ENCODE results near the gene SLC16A8. TPM values are rescaled to one million over a fixed set of nuclear protein-coding genes. Genes with fewer than 3 reads are reported as not detected.

Gene SLC16A8
- total and polyA plus RNA-seq, 9 donors: 0.39 to 0.52 TPM; not detected in 7

DNA sequence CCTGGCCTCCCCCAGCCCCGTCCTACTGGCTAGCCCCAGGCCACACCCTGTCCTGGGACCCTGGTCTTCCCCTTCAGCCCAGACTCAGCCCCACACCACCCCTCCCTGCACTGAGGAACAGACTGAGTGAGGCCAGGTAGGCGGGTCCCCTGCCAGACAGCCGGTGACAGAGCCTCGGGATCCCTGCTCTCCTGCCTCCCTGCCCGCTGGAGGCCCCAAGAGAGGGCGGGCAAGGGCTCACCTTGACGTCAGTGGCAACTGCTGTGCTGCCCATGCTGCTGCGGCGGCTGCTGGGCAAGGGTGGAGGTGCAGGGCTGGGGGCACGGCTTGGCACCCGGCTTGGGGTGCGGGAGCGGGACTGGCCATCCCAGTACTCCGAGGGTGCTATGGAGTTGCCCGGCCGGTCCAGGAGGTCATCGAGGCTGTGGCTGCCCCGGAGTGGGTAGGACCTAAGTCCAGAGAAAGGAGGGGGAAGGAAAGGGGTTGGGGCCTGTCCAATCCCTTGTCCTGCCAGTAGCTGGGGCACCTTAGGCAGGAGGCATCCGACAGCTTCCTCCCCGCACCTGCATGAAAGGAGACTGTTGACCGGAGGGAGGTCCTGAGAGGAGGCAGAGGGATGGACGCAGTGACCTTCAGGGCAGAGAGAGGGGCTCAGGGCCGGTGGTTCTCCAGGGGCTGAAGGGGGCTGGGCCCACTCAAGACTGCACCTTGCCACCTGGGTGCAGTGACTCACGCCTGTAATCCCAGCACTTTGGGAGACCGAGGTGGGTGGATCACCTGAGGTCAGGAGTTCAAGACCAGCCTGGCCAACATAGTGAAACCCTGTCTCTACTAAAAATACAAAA is 2.2 kb upstream of the SLC16A8 start:
- H3K27ac ChIP-seq: no peak overlapping the region
- no peaks in the 10 kb centered on the region for H3K9me3 ChIP-seq
- no peaks in the 10 kb centered on the region for H3K36me3 ChIP-seq
- TF ChIP-seq EP300 (IDR thresholded peaks at IDR 0.05) (no peak), CTCF (IDR thresholded peaks at IDR 0.05) (no peak), POLR2A (IDR thresholded peaks at IDR 0.05) (no peak)
- H3K4me3 ChIP-seq: no peak overlapping the region
- H3K27me3 ChIP-seq: no peaks in the 10 kb centered on the region
- peaks cover 7% of the 10 kb centered on the region for H3K4me1 ChIP-seq (ENCODE audit: insufficient read depth)
- WGBS, 3 donors: 84 to 86% (median 86%) methylated on average over 25 of the region's 25 CpGs
- DNase-seq: no peak
- intact Hi-C loops (cut with DNase I): no loop called here

- no peaks in the 10 kb centered on the region for H3K36me3 ChIP-seq
- no peaks in the 10 kb centered on the region for H3K27me3 ChIP-seq
- 76 to 85% (median 77%) methylated on average over 5 of the region's 5 CpGs for WGBS, 3 donors
- no peaks in the 10 kb centered on the region for H3K9me3 ChIP-seq
- DNase-seq: peak in 1 of 5 donors; percentile 7
- peaks cover 12% of the 10 kb centered on the region for H3K4me1 ChIP-seq (ENCODE audit: insufficient read depth)
- H3K27ac ChIP-seq: no peak overlapping the region
- no peak overlapping the region for H3K4me3 ChIP-seq
- TF ChIP-seq POLR2A (IDR thresholded peaks at IDR 0.05): no peak
- TF ChIP-seq CTCF (IDR thresholded peaks at IDR 0.05): no peak
- no peak for TF ChIP-seq EP300 (IDR thresholded peaks at IDR 0.05)
- intact Hi-C loops (cut with DNase I): no loop called here
These were observed 1.5 kb upstream of the SLC16A8 start for GRCh38 chr22:38085501-38085900.

- peak in 1 of 5 donors; percentile 6 for DNase-seq
- H3K9me3 ChIP-seq: no peaks in the 10 kb centered on the region
- intact Hi-C loops (cut with DNase I): no loop called here
- peaks cover 12% of the 10 kb centered on the region for H3K4me1 ChIP-seq (ENCODE audit: insufficient read depth)
- H3K4me3 ChIP-seq: no peak overlapping the region
- H3K36me3 ChIP-seq: no peaks in the 10 kb centered on the region
- TF ChIP-seq CTCF (IDR thresholded peaks at IDR 0.05) (no peak), POLR2A (IDR thresholded peaks at IDR 0.05) (no peak)
- H3K27me3 ChIP-seq: no peaks in the 10 kb centered on the region
- 91 to 95% (median 92%) methylated on average over 12 of the region's 12 CpGs for WGBS, 3 donors
- no peak overlapping the region for H3K27ac ChIP-seq
These were observed 1.1 kb upstream of the SLC16A8 start for GRCh38 chr22:38085056-38085455.

DNA sequence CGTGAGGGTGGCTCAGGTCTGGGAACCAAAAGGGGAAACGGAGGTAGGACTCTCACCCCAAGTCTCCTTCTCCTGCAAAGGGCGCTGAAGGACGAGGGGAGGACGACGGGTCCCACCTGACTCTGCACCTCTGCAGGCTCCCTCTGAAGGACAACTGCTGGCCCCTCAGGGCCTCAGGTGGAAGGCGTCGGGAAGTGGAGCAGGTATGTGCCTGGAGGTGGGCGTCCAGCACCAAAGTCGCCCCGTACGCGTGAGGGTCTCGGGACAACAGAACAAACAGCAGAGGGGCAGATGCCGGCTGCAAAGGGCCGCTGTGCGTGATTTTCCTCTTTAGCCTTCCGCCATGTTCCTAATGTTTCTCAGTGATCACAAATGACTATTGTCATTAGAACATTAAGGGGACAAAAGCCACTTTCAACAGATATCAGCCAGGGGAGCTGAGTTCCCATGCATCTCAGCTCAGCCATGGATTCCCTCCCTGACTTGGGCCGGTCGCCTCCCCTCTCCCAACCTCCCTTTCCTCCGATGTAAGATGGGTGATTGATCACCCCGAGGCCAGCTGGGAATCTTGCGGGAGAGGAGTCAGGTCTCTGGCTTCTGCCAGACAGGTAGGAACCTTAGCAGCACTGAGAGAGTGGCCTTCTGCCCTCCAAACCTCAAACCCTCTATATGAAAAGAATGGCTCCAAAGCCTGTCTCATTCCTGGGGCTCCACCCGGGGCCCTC is 836 bp downstream of the SLC16A8 start:
- Histone ChIP-seq H3K9me3 (no peaks in the 10 kb centered on the region), H3K27ac (no peak overlapping the region), H3K4me1 (ENCODE audit: insufficient read depth) (peaks cover 10% of the 10 kb centered on the region), H3K27me3 (no peaks in the 10 kb centered on the region), H3K4me3 (no peak overlapping the region), H3K36me3 (no peaks in the 10 kb centered on the region)
- DNase-seq: peak in 1 of 5 donors; percentile 3
- TF ChIP-seq CTCF (IDR thresholded peaks at IDR 0.05) (no peak), POLR2A (IDR thresholded peaks at IDR 0.05) (no peak), EP300 (IDR thresholded peaks at IDR 0.05) (no peak)
- 78 to 84% (median 80%) methylated on average over 24 of the region's 24 CpGs for WGBS, 3 donors
- intact Hi-C loops (cut with DNase I): no loop called here
